Peyer's patch (tissue), 4 donors: ENCODE measurements around the gene HS6ST1. TPM values are rescaled to one million over a fixed set of nuclear protein-coding genes. Genes with fewer than 3 reads are reported as not detected.

Experiments used
- DNase-seq, 3 donors: peaks; one replicate each; pipeline ENCODE4 v3.0.0-alpha.2; 2017 to 2019
- H3K27ac ChIP-seq, 4 donors: fragments of 200-600 bp; sonication (generic); one replicate each; pipeline ENCODE4 v1.5.1; 2016 to 2019
- H3K27me3 ChIP-seq, 2 donors: fragments of 200-600 bp; sonication (generic); one replicate each; pipeline ENCODE4 v1.5.1; 2019
- H3K36me3 ChIP-seq, 3 donors: fragments of 200-600 bp; sonication (generic); one replicate each; pipeline ENCODE4 v1.5.1; 2016 to 2019
- H3K4me1 ChIP-seq, 4 donors: fragments of 200-600 bp; sonication (generic); one replicate each; pipeline ENCODE4 v1.5.1; 2016 to 2019
- H3K4me3 ChIP-seq, 4 donors: fragments of 200-600 bp; sonication (generic); 1 replicate in 3 of 4; 2 replicates in 1 of 4; pipeline ENCODE4 v1.5.1; 2016 to 2019; ENCODE audit warnings: mild to moderate bottlenecking in 1 of 4
- H3K9me3 ChIP-seq, 4 donors: fragments of 200-600 bp; sonication (generic); one replicate each; pipeline ENCODE4 v1.5.1; 2016 to 2019; ENCODE audit warnings: mild to moderate bottlenecking in 1 of 4
- CTCF ChIP-seq, 6 experiments: fragments of 450-650 bp in 4 of 6; fragments of 200-600 bp in 2 of 6; sonication (generic) in 1 of 6; IDR thresholded peaks; one replicate each; pipeline ENCODE4 v1.5.1; 2017 to 2019; ENCODE audit warnings: antibody characterized with exemption in 6 of 6, mild to moderate bottlenecking in 3 of 6, moderate library complexity in 1 of 6
- POLR2A ChIP-seq, 2 donors: fragments of 450-650 bp; IDR thresholded peaks; one replicate each; pipeline ENCODE4 v1.5.1; 2017; ENCODE audit warnings: antibody characterized with exemption in 2 of 2, mild to moderate bottlenecking in 2 of 2, moderate library complexity in 2 of 2
- total RNA-seq, 4 donors: library from RNA; depleted of rRNA; stranded (reverse); fragments of >200 nt; gene quantifications; one replicate each; pipeline ENCODE4 v1.1.0, GENCODE V29; 2016

The HS6ST1 gene
- total RNA-seq, 4 donors from 2014 or later = 16.5 to 52.0 (median 40.2) TPM

GRCh38 chr2:128288781-128289180 lies 29.9 kb downstream of the HS6ST1 start:
- Histone ChIP-seq H3K4me3 (no peak overlapping the region), H3K27ac (no peak overlapping the region), H3K9me3 (no peaks in the 10 kb centered on the region), H3K4me1 (peaks cover 0 to 25% (median 0%) of the 10 kb centered on the region in 4 donors), H3K27me3 (no peaks in the 10 kb centered on the region), H3K36me3 (peaks cover 0 to 6% (median 0%) of the 10 kb centered on the region in 3 donors)
- no peak for DNase-seq
- TF ChIP-seq POLR2A (IDR thresholded peaks at IDR 0.05) (no peak), CTCF (IDR thresholded peaks at IDR 0.05) (no peak)

GRCh38 chr2:128287780-128288735 lies 30.6 kb downstream of the HS6ST1 start:
- H3K27me3 ChIP-seq = no peaks in the 10 kb centered on the region
- H3K27ac ChIP-seq = no peak overlapping the region
- TF ChIP-seq CTCF (IDR thresholded peaks at IDR 0.05) (no peak), POLR2A (IDR thresholded peaks at IDR 0.05) (no peak)
- no peak overlapping the region for H3K4me3 ChIP-seq
- no peaks in the 10 kb centered on the region for H3K9me3 ChIP-seq
- H3K36me3 ChIP-seq = peaks cover 0 to 6% (median 0%) of the 10 kb centered on the region in 3 donors
- H3K4me1 ChIP-seq = peaks cover 0 to 24% (median 0%) of the 10 kb centered on the region in 4 donors
- DNase-seq = no peak

- H3K27ac ChIP-seq = no peak overlapping the region
Measured at GRCh38 chr2:128286905-128287779, 31.5 kb downstream of the HS6ST1 start.

GRCh38 chr2:128286011-128286721 lies 32.5 kb downstream of the HS6ST1 start:
- Histone ChIP-seq H3K4me3 (no peak overlapping the region), H3K9me3 (no peaks in the 10 kb centered on the region), H3K27me3 (no peaks in the 10 kb centered on the region), H3K4me1 (peaks cover 0 to 38% (median 0%) of the 10 kb centered on the region in 4 donors), H3K27ac (no peak overlapping the region), H3K36me3 (peaks cover 0 to 6% (median 0%) of the 10 kb centered on the region in 3 donors)
- no peak for TF ChIP-seq CTCF (IDR thresholded peaks at IDR 0.05)
- no peak for TF ChIP-seq POLR2A (IDR thresholded peaks at IDR 0.05)
- DNase-seq = no peak

More at GRCh38 chr2:128286905-128287779, 31.5 kb downstream of the HS6ST1 start:
- peaks cover 0 to 28% (median 0%) of the 10 kb centered on the region in 4 donors for H3K4me1 ChIP-seq
- no peak for DNase-seq
- TF ChIP-seq POLR2A (IDR thresholded peaks at IDR 0.05) (no peak), CTCF (IDR thresholded peaks at IDR 0.05) (no peak)
- H3K4me3 ChIP-seq = no peak overlapping the region
- peaks cover 0 to 6% (median 0%) of the 10 kb centered on the region in 3 donors for H3K36me3 ChIP-seq
- H3K9me3 ChIP-seq = no peaks in the 10 kb centered on the region
- H3K27me3 ChIP-seq = no peaks in the 10 kb centered on the region
